ENCODE results near the gene PNMA6F. TPM values are rescaled to one million over a fixed set of nuclear protein-coding genes. Genes with fewer than 3 reads are reported as not detected.

The PNMA6F gene
- total RNA-seq, 1 donor from 2014 or later, result not detected

DNA sequence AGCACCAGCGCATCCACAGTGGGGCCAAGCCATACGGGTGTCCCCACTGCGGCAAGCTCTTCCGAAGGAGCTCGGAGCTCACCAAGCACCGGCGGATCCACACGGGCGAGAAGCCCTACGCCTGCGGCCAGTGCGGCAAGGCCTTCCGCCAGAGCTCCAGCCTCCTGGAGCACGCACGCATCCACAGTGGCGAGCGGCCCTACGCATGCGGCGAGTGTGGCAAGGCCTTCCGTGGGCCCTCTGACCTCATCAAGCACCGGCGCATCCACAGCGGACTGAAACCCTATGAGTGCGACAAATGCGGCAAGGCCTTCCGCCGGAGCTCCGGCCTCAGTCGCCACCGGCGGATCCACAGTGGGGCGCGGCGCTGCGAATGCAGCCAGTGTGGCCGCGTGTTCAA is 26.0 kb upstream of the PNMA6F start:
- TF ChIP-seq, protein P1, sequence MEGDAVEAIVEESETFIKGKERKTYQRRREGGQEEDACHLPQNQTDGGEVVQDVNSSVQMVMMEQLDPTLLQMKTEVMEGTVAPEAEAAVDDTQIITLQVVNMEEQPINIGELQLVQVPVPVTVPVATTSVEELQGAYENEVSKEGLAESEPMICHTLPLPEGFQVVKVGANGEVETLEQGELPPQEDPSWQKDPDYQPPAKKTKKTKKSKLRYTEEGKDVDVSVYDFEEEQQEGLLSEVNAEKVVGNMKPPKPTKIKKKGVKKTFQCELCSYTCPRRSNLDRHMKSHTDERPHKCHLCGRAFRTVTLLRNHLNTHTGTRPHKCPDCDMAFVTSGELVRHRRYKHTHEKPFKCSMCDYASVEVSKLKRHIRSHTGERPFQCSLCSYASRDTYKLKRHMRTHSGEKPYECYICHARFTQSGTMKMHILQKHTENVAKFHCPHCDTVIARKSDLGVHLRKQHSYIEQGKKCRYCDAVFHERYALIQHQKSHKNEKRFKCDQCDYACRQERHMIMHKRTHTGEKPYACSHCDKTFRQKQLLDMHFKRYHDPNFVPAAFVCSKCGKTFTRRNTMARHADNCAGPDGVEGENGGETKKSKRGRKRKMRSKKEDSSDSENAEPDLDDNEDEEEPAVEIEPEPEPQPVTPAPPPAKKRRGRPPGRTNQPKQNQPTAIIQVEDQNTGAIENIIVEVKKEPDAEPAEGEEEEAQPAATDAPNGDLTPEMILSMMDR (conservative IDR thresholded peaks at IDR 0.05; ENCODE audit: low read depth, low read length), result no peak
- no peak overlapping the region for H3K4me3 ChIP-seq (ENCODE audit: low read depth, low read length)
- no peak for DNase-seq (ENCODE audit: low read depth)

DNA sequence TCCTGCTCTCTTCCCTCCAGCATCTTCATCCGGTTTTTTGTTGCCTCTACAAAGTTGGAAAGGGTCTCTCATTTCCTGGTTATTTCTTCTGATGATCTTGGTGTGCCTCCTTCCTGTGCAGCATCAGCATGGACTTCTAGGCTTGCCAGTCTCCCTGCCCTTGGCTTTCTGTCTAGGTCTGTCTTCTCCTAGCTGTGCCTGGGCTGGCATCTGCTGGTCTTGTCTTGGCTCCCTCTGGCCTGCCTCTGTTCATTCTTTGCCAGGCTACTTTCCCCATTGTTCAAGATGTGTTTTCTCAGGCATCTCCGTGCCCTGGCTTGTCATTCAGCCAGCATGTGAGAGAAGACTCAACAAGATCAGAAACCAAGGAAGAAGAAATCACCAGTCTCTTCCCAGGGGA is 22.1 kb upstream of the PNMA6F start:
- H3K4me3 ChIP-seq (ENCODE audit: low read depth, low read length), result no peak overlapping the region
- TF ChIP-seq, protein P1 (conservative IDR thresholded peaks at IDR 0.05; ENCODE audit: low read depth, low read length), result no peak
- DNase-seq (ENCODE audit: low read depth), result no peak

DNA sequence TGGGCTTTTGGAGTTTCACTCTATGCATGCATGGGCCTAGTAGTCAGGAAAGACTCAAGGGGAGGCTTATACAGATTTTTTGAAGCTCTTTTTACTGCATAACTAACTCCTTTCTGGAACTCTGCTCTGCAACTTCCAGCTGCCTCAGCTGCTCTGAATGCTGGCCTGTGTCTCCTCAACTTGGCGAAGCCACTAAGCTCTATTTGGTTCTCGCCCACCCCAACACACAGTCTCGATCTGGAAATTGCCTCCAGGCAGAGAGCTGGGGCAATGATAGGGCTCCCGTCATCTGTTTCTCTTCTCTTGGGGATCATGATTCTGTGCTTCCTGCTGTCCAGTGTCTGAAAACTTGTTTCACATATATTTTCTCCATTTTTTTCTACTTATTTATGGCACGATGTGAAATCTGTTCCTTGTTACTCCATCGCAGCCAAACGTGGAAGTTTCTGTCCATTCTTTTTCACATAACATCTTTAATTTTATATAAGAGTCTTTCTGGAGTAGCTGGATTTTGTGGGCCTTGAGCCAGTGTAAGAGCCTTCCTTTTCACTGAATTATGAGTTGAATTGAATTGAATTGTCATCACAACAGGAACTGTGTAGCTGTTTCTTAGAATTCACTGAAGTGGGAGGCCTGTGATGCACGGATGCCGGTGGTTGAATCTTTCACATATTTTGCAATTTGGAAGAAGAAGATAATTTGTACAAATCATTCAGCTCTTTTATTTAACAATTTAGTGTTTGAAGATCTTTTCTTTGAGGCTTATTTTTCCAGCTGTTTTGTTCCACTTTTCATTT is 21.4 kb upstream of the PNMA6F start:
- TF ChIP-seq, protein P1 (conservative IDR thresholded peaks at IDR 0.05; ENCODE audit: low read depth, low read length), result no peak
- H3K4me3 ChIP-seq (ENCODE audit: low read depth, low read length), result no peak overlapping the region
- no peak for DNase-seq (ENCODE audit: low read depth)

DNA sequence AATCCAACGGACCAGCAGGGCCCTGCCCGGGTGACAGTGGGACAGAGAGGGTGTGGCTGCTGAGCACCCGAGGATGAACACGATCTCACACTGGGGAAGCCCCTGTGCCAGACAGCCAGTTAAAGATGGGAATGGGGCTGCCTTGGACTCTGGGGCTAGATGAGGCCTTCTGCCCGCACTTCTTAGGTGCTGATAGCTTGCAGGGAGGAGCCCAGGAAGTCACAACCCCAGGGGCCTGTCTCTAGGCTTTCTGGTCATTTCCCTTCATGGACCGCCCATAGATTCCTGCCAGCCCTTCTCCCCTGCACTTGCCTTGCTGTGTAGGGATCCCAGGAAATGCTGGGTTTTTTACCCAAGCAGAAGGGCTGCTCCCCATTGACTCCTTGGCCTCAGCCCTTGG is 18.5 kb upstream of the PNMA6F start:
- no peak for DNase-seq (ENCODE audit: low read depth)
- no peak overlapping the region for H3K4me3 ChIP-seq (ENCODE audit: low read depth, low read length)
- TF ChIP-seq, protein P1 (conservative IDR thresholded peaks at IDR 0.05; ENCODE audit: low read depth, low read length), result no peak

DNA sequence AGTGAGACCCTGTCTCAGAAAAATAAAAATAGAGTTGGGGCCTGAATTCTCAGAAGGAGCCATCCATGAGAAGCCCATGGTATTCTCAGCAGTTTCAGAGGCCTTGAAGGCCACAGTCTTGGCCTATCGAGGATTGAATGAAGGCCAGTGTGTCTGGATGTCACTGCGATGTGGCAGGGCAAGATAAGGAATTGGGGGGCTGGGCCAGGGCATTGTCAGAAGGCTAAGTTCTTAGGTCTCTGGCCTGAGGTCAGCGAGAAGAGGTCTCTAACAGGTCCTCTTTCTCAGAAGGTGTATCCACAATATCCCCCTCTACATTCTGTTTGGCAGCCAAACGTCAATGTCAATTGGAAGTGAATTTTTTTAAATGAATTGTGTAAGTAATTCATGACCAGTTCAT is 18.1 kb upstream of the PNMA6F start:
- TF ChIP-seq, protein P1 (conservative IDR thresholded peaks at IDR 0.05; ENCODE audit: low read depth, low read length), result no peak
- DNase-seq (ENCODE audit: low read depth), result no peak
- H3K4me3 ChIP-seq (ENCODE audit: low read depth, low read length), result no peak overlapping the region

DNA sequence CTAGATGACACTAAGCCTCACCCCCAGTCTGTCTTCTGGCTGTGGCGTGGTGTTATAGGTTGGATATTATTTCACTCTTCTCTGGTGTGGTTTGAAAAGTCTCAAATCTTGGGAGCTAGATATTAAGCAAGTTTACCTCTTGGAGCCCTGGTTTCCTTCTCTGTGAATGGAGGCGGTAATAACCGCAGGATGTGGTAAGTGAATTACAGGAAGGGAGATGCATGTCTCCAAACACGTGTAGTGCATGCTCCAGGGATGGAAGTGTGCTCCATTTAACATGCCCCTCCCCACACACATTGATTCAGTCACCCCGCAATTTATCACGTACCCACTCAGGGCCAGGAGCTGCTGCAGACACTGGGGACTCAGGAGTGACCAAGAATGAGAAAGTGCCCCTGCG is 17.3 kb upstream of the PNMA6F start:
- TF ChIP-seq, protein P1 (conservative IDR thresholded peaks at IDR 0.05; ENCODE audit: low read depth, low read length), result no peak
- H3K4me3 ChIP-seq (ENCODE audit: low read depth, low read length), result no peak overlapping the region
- DNase-seq (ENCODE audit: low read depth), result no peak

DNA sequence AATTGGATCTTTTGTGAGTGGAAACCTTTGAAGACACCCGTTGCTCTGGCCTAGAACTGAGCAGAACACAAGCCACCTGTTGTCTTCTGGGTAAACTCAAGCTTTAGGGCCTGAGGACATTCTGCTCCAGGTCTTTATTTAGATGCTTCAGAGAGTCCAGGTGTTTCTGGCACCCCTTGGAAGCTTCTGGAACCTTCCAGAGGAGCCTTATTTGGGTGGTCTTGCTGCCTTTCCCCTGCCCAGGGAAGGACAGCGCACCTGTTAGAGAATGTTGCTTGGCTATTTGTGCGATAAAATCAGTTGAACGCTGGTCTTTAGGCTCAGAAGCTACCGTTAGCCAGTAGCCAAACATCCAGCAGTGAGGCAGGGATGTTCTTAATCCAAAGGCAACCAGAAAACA is 15.4 kb upstream of the PNMA6F start:
- TF ChIP-seq, protein P1 (conservative IDR thresholded peaks at IDR 0.05; ENCODE audit: low read depth, low read length), result no peak
- H3K4me3 ChIP-seq (ENCODE audit: low read depth, low read length), result no peak overlapping the region
- no peak for DNase-seq (ENCODE audit: low read depth)

Measured in epithelial cell of proximal tubule (primary cell).